HEK293T (cell line): Measurements from ENCODE around the gene CXCL8.
"Not testable (repeated sequence)": the region's sequence is repeated elsewhere in the genome, so short reads cannot be mapped to it uniquely, and the experiment has no call there.

Experiments used
- CTCF ChIA-PET: fragments of 350-600 bp; formaldehyde crosslinking; extraction: SDS; loops from one replicate; lab custom pipeline; 2021; ENCODE audit warnings: antibody characterized with exemption, inconsistent platforms; lab: Yijun Ruan, JAX
- POLR2A ChIA-PET: fragments of 350-600 bp; formaldehyde crosslinking; extraction: SDS; loops from one replicate; lab custom pipeline; 2020; ENCODE audit warnings: antibody characterized with exemption, inconsistent platforms; lab: Yijun Ruan, JAX
- DNase-seq: peaks from one replicate; pipeline ENCODE4 v3.0.0; 2012; ENCODE audit warnings: mixed read lengths; ENCODE audit errors: extremely low spot score
- ARNT ChIP-seq: fragments of 450-650 bp; IDR thresholded peaks from 2 replicates; pipeline ENCODE4 v1.6.1; 2017; ENCODE audit warnings: mild to moderate bottlenecking
- BHLHE40 ChIP-seq: fragments of 450-650 bp; IDR thresholded peaks from 2 replicates; pipeline ENCODE4 v1.6.1; 2016; ENCODE audit warnings: mild to moderate bottlenecking, moderate library complexity, borderline replicate concordance
- CTBP1 ChIP-seq: fragments of 450-650 bp; IDR thresholded peaks from 2 replicates; pipeline ENCODE4 v1.6.1; 2016; ENCODE audit warnings: borderline replicate concordance
- ELF4 ChIP-seq: fragments of 450-650 bp; IDR thresholded peaks from 2 replicates; pipeline ENCODE4 v1.6.1; 2017; ENCODE audit warnings: antibody characterized with exemption
- FOXA1 ChIP-seq: fragments of 450-650 bp; IDR thresholded peaks from 2 replicates; pipeline ENCODE4 v1.6.1; 2016; ENCODE audit warnings: mild to moderate bottlenecking
- FOXK2 ChIP-seq: fragments of 450-650 bp; IDR thresholded peaks from 2 replicates; pipeline ENCODE4 v1.6.1; 2016; ENCODE audit warnings: mild to moderate bottlenecking
- FOXM1 ChIP-seq: fragments of 450-650 bp; IDR thresholded peaks from 2 replicates; pipeline ENCODE4 v1.6.1; 2017; ENCODE audit warnings: mild to moderate bottlenecking, borderline replicate concordance
- HDGF ChIP-seq: fragments of 450-650 bp; IDR thresholded peaks from 2 replicates; pipeline ENCODE4 v1.6.1; 2017; ENCODE audit warnings: antibody characterized with exemption, borderline replicate concordance
- L3MBTL2 ChIP-seq: fragments of 450-650 bp; conservative IDR thresholded peaks from 2 replicates; pipeline ENCODE4 v1.6.1; 2016; ENCODE audit warnings: mild to moderate bottlenecking
- LEF1 ChIP-seq: fragments of 450-650 bp; IDR thresholded peaks from 2 replicates; pipeline ENCODE4 v1.6.1; 2017; ENCODE audit warnings: mild to moderate bottlenecking, borderline replicate concordance
- NFRKB ChIP-seq: fragments of 450-650 bp; IDR thresholded peaks from 2 replicates; pipeline ENCODE4 v1.6.1; 2016; ENCODE audit warnings: mild to moderate bottlenecking, moderate library complexity
- SP1 ChIP-seq: fragments of 450-650 bp; IDR thresholded peaks from 2 replicates; pipeline ENCODE4 v1.6.1; 2017
- SUZ12 ChIP-seq: fragments of 450-650 bp; IDR thresholded peaks from 2 replicates; pipeline ENCODE4 v1.6.1; 2016; ENCODE audit warnings: mild to moderate bottlenecking
- TARDBP ChIP-seq: fragments of 450-650 bp; IDR thresholded peaks from 2 replicates; pipeline ENCODE4 v1.6.1; 2016
- ZNF384 ChIP-seq: fragments of 450-650 bp; IDR thresholded peaks from 2 replicates; pipeline ENCODE4 v1.6.1; 2016
- TF ChIP-seq, protein P1 (sequence below): fragments of 450-650 bp; IDR thresholded peaks from 2 replicates; pipeline ENCODE4 v1.6.1; 2016

The CXCL8 gene

DNA sequence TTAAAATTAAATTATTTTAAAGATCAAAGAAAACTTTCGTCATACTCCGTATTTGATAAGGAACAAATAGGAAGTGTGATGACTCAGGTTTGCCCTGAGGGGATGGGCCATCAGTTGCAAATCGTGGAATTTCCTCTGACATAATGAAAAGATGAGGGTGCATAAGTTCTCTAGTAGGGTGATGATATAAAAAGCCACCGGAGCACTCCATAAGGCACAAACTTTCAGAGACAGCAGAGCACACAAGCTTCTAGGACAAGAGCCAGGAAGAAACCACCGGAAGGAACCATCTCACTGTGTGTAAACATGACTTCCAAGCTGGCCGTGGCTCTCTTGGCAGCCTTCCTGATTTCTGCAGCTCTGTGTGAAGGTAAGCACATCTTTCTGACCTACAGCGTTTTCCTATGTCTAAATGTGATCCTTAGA, at the start of gene CXCL8:
TSS of gene CXCL8 (plus strand) at position 217 of the 426 bp plus-strand sequence. CDS start at position 307, 90 bp downstream.
- CTCF ChIA-PET = interaction anchor here (0.6 kb wide), 1 partner anchor 10 kb away, joined by 3 read pairs; no protein-coding TSS in a partner anchor
- TF ChIP-seq FOXK2 = no peak
- TF ChIP-seq L3MBTL2 = no peak
- no peak for TF ChIP-seq SP1
- TF ChIP-seq NFRKB = no peak
- no peak for TF ChIP-seq ARNT
- no peak for TF ChIP-seq LEF1
- TF ChIP-seq SUZ12 = no peak
- TF ChIP-seq CTBP1 = no peak
- no peak for TF ChIP-seq ELF4
- POLR2A ChIA-PET = no interaction called here
- no peak for DNase-seq

DNA sequence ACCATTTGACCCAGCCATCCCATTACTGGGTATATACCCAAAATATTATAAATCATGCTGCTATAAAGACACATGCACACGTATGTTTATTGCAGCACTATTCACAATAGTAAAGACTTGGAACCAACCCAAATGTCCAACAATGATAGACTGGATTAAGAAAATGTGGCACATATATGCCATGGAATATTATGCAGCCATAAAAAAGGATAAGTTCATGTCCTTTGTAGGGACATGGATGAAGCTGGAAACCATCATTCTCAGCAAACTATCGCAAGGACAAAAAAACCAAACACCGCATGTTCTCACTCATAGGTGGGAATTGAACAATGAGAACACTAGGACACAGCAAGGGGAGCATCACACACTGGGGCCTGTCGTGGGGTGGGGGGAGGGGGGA, 49.2 kb upstream of the CXCL8 start:
- DNase-seq, POLR2A ChIA-PET, CTCF ChIA-PET: not testable (repeated sequence)

DNA sequence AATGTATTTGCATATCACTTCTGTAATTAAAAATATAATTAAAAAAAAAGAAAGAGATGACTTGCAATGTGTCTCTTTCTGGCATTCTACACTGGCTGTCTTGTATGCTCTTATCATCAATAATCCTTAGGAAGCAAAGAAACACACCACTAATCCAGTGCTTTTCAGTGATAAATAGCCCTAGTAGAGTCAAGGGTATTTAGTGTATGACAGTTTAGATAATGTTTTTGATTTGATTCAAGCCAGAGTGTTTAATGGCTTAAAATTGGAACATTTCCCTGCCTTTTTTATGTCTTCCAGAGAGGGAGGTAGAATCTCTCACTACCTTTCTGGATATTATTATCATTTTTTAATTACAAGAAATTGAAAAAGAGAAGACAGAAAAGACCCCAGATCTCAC, 48.6 kb upstream of the CXCL8 start:
- ChIA-PET POLR2A (no interaction called here), CTCF (no interaction called here)
- no peak for TF ChIP-seq HDGF
- TF ChIP-seq L3MBTL2 = no peak
- no peak for TF ChIP-seq FOXA1
- TF ChIP-seq, protein P1, sequence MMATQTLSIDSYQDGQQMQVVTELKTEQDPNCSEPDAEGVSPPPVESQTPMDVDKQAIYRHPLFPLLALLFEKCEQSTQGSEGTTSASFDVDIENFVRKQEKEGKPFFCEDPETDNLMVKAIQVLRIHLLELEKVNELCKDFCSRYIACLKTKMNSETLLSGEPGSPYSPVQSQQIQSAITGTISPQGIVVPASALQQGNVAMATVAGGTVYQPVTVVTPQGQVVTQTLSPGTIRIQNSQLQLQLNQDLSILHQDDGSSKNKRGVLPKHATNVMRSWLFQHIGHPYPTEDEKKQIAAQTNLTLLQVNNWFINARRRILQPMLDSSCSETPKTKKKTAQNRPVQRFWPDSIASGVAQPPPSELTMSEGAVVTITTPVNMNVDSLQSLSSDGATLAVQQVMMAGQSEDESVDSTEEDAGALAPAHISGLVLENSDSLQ = no peak
- no peak for TF ChIP-seq ZNF384
- TF ChIP-seq FOXK2 = no peak
- no peak for TF ChIP-seq SUZ12
- no peak for TF ChIP-seq TARDBP
- TF ChIP-seq ELF4 = no peak
- no peak for TF ChIP-seq ARNT
- no peak for TF ChIP-seq NFRKB
- TF ChIP-seq CTBP1 = no peak
- TF ChIP-seq BHLHE40 = no peak
- TF ChIP-seq FOXM1 = no peak
- no peak for TF ChIP-seq SP1
- TF ChIP-seq LEF1 = no peak
- DNase-seq = no peak

DNA sequence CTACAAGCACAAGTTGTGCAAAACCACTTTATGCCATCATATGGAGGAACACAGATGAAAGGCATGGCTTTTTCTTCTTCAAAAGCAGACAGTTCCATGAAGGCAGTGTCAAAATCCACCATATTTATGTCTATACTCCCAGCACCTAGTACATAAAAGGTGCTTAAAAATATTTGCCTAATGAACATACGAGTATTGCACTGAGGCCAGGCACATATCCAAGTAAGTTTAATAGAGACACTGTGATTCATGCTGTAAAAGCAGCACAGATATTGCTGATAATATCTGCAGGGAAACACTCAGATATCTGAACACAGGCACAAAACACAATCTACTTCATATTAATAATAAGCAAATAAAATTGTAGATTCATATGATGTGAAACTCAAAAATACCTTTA, 48.1 kb upstream of the CXCL8 start:
- ChIA-PET POLR2A (no interaction called here), CTCF (no interaction called here)
- no peak for DNase-seq
- no peak for TF ChIP-seq TARDBP
- TF ChIP-seq ELF4 = no peak
- TF ChIP-seq ARNT = no peak
- no peak for TF ChIP-seq NFRKB
- no peak for TF ChIP-seq LEF1
- no peak for TF ChIP-seq BHLHE40
- TF ChIP-seq FOXA1 = no peak

DNA sequence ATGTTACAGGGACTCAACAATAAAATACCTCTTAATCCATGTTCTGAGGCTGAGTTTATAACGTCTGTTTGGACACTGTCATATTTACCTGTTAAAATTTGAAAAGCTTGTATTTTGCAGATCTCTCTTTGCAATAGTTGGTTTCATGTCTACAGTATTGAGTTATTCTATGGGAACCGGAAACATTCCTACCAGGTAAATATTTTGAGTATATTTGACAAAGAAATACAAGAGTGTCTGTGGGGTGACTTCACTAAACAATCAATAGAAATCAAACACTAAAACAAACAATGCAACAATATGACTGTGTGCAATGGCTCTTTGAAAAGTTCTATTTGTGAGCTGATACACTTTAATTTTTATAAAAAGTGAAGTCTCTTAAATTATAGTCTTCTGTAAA, 47.7 kb upstream of the CXCL8 start:
- POLR2A ChIA-PET = no interaction called here
- no peak for DNase-seq
- no peak for TF ChIP-seq FOXA1
- TF ChIP-seq TARDBP = no peak
- TF ChIP-seq L3MBTL2 = no peak
- TF ChIP-seq HDGF = no peak
- TF ChIP-seq, protein P1 = no peak
- TF ChIP-seq BHLHE40 = no peak
- TF ChIP-seq ZNF384 = no peak
- no peak for TF ChIP-seq CTBP1
- TF ChIP-seq ARNT = no peak
- no peak for TF ChIP-seq FOXK2
- TF ChIP-seq ELF4 = no peak
- no peak for TF ChIP-seq LEF1
- no peak for TF ChIP-seq SP1
- no peak for TF ChIP-seq FOXM1
- no peak for TF ChIP-seq NFRKB
- TF ChIP-seq SUZ12 = no peak
- CTCF ChIA-PET = no interaction called here

DNA sequence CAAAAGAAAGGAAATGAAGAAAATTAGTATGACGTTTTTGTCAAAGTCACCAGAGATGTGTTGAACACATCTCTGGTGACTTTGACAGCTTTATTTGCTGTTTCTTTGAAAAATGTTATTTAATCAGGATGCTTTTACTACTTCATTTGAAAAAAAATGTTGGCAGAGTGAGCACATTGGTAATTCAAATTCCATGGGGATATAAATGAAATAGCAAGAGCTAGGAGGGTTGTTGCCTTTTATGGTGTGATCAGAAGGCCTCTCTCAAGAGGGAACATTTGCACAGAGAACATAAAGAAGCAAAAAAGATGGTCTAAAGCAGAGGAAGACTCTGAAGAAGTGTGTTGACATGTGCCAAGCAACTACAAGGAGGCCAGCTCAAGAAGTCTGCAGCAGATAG, 46.6 kb upstream of the CXCL8 start:
- CTCF ChIA-PET = interaction anchor here (0.5 kb wide), 1 partner anchor 1389 kb away, joined by 10 read pairs; no protein-coding TSS in a partner anchor
- POLR2A ChIA-PET = no interaction called here
- DNase-seq = no peak
- no peak for TF ChIP-seq ELF4
- TF ChIP-seq SP1 = no peak
- no peak for TF ChIP-seq HDGF
- no peak for TF ChIP-seq FOXK2
- TF ChIP-seq TARDBP = no peak
- no peak for TF ChIP-seq L3MBTL2
- TF ChIP-seq, protein P1 = no peak
- no peak for TF ChIP-seq FOXM1
- no peak for TF ChIP-seq ARNT
- TF ChIP-seq BHLHE40 = no peak
- no peak for TF ChIP-seq FOXA1
- no peak for TF ChIP-seq LEF1
- no peak for TF ChIP-seq CTBP1
- TF ChIP-seq ZNF384 = no peak
- no peak for TF ChIP-seq SUZ12
- no peak for TF ChIP-seq NFRKB

DNA sequence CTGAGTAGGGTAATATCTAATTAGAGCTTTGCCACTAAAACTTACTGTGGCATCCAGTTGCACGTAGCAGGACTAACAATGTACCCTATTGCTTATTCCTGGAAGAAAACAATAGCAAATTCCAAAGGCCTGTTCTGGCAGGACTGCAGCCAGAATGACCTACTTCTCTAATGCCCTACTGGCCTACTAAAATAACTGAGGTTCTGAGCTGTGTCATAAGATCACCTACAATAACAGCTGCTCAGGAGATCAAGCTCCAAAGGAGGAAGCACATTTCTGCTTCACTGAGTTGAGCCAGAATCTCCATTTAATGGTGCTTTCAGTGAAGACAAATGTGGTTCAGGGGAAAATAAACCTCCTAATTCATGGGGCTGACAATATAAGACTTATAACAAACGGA, 42.2 kb upstream of the CXCL8 start:
- ChIA-PET CTCF (interaction anchor here (0.8 kb wide), 1 partner anchor 435 kb away, joined by 3 read pairs; no protein-coding TSS in a partner anchor), POLR2A (no interaction called here)
- no peak for DNase-seq
- no peak for TF ChIP-seq CTBP1
- TF ChIP-seq LEF1 = no peak
- TF ChIP-seq NFRKB = no peak
- TF ChIP-seq HDGF = no peak
- TF ChIP-seq ARNT = no peak
- TF ChIP-seq SUZ12 = no peak
- TF ChIP-seq BHLHE40 = no peak
- TF ChIP-seq SP1 = no peak
- TF ChIP-seq, protein P1 = no peak
- no peak for TF ChIP-seq FOXK2
- no peak for TF ChIP-seq TARDBP
- TF ChIP-seq L3MBTL2 = no peak
- no peak for TF ChIP-seq ZNF384
- no peak for TF ChIP-seq ELF4
- TF ChIP-seq FOXA1 = no peak
